Activated CD8-positive, alpha-beta memory T cell treated with anti-CD3 and anti-CD28 coated beads for 24 hours (primary cell): Measurements from ENCODE around the gene UMODL1.

Experiments
- DNase-seq: peaks from one replicate; pipeline ENCODE4 v3.0.0-alpha.2; 2020

Gene UMODL1

DNA sequence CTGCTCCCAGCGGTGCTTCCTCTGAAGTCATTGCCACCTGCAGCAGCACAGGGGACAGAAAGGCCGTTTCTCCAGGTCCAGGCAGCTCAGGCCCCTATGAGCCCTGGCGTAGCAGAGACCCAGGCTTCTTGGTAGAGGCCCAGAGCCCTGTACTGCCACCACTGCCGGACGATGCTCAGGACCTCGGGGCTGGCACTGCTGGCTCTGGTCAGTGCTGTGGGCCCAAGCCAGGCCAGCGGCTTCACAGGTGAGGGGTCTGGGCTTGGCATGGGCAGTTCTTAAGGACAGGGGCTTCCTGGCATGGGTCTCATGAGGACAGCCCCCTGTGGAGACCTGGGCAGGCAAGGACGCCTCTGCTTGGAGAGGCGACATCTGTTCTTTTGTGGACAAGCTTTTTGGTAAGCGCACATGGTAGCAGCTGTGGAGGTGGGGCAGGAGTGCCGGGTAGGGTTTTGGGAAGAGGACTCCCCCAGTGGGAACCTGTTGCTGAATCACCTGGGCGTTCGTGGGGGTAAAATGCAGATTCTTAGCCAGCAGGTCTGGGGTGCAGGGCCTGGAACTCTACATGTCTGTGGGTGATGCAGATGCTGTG lies at the start of gene UMODL1:
Gene UMODL1, plus strand, starts transcription at position 172 of the 592 bp plus-strand sequence. Its CDS starts 0 bp downstream, at position 172.
- no peak for DNase-seq

DNA sequence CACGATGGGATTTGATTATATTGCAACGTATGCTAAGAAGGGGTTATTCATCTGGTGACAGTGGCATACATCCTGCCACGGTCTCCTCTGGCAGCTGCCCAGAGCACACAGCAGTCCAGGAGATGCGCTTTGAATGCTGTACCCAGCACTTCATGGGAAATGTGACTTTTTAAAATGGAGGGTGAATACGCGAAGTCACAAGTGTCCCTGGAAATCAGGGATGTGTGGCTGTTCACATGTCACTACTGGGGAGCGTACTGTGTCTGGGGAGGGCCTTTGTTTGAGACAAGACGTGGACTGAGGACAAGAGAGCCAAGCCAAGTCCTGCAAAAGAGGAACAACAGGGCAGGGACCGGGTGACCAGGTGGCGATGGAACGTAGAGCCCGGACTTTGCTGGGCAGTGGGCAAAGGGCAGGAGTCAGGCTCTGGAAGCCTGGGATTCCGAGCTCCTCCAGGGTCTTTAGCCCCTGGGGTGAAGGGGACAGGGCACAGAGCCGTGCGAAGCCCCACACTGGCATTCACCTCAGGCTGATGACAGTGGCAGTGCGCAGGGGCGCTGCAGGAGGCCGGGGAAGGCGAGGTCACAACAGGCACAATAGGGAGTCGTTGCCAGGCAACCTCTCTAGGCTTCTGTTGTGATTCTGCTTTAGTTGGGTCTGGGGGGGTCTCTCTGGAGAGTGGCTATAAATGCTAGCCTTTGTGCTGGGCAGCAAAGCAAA lies 49.6 kb upstream of the UMODL1 start:
- DNase-seq: no peak

- no peak for DNase-seq
Measured at GRCh38 chr21:42022091-42022430, 49.1 kb upstream of the UMODL1 start.

- DNase-seq: no peak
Measured at GRCh38 chr21:42022906-42023305, 48.2 kb upstream of the UMODL1 start.

DNA sequence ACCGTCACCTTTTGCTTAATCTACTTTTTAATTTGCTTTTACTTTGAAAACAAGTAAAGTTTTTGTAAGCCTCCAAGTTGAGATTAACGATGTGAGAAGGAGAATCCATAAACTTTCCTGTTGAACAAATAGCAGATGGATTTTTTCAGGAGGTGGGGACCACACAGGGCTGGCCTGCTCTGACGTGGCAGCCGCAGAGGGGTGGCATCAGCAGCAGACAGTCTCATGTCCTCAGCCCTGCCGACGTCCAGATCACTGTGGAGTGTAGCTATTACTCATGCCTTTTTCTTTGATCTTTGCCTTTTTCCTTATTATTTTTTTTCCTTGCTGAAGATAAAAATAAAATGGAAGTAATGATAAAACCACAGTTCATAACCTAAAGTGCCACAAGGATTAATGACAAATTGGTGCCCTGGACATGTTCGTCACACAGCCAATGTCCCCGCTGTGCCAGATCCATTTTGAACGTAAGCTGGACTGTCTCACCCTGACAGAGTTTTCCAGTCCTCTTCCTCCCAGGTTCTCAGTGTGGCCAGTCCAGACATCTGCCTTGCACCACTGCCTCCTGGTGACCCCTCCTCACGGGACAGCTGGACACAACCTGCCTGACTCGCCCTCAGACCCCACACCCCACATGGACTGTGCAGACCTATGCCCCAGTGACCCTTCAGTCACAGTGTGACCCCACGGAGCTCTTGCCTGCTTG lies 45.6 kb upstream of the UMODL1 start:
- no peak for DNase-seq

- no peak for DNase-seq
Measured at GRCh38 chr21:42026082-42026435, 45.1 kb upstream of the UMODL1 start.

DNA sequence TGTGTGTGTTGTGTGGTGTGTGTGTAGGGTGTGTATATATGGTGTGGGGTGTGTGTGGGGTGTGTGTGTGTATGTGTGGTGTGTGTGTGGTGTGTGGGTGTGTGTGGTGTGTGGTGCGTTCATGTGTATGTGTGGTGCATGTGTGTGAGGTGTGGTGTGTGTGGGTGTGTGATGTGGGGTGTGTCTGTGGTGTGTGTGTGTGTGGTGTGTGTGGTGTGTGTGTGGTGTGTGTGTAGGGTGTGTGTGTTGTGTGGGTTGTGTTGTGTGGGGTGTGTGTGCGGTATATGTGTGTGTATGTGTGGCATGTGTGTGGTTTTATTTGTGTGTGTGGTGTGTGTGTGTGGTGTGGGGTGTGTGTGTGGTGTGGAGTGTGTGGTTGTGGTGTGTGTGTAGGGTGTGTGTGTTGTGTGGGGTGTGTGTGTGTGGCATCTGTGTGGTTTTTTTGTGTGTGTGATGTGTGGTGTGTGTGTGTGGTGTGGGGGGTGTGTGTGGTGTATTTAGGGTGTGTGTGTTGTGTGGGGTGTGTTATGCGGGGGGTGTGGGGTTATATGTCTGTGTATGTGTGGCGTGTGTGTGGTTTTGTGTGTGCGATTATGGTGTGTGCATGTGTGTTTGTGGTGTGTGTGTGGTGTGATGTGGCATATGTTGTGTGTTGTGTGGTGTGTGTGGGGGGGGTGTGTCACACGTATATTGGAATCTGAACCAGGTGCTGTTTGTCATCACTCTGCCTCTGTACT lies 43.9 kb upstream of the UMODL1 start:
- DNase-seq: no peak

GRCh38 chr21:42027822-42028765 lies 43.0 kb upstream of the UMODL1 start:
- no peak for DNase-seq

- DNase-seq: no peak
Measured at GRCh38 chr21:42028766-42029425, 42.2 kb upstream of the UMODL1 start.

DNA sequence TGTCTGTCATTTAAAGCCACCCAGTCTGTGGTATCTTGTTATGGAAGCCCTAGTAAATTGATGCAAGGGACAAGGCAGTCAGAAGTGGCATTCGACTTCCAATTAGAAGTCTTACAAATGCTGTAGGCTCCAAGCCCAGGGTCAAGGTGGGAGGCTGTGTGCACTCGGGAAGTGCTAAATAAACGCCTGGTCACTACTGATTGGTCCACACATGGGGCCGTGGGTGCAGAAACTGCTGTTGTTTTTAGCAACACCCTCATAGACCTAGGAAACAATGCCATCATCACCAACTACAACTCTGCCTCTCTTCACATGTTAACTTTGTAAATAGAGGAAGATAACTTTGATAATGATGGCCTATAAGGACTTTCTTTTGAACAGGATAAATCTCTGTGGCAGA lies 40.8 kb upstream of the UMODL1 start:
- DNase-seq: no peak

- no peak for DNase-seq
Measured at GRCh38 chr21:42031241-42031640, 39.9 kb upstream of the UMODL1 start.

DNA sequence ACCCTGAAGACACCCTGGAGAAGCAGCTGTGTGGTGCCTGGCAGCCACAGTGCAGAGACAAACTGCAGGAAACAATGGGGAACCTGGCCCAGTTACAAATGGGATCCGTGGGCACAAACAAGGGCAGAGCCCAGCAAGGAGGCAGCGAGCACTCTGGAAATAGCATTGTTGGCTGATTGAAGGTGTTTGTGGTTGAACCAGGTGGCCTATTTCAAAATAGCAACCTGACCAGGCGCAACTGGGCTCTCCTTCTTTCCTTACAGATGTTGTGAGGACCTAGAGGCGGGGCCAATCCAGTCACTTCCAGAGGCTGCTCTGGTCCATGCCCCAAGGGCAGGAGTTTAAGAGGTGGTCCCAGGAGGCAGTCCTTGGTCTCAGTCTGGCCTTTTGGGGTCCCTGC lies 39.3 kb upstream of the UMODL1 start:
- DNase-seq: no peak

GRCh38 chr21:42032266-42032665 lies 38.9 kb upstream of the UMODL1 start:
- no peak for DNase-seq

DNA sequence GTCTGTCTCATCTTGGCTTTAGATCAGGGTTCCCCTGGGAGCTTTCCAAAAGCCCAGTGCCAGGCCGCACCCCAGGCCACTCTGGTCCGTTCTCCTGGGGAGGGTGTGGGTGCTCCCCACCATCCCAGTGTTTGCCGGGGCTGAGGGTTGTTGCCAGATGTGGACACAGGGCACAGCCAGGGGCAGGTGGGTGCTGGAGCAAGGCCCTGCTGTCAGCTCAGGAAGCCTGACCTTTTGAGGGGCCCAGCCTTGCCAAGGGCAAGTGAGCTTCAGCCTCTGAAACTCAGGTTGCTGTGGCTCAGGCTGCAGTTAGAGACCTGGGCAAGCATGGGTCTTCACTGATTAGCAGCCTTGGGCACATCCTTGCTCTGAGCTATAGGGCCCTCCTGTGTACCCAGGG lies 38.1 kb upstream of the UMODL1 start:
- DNase-seq: no peak

DNA sequence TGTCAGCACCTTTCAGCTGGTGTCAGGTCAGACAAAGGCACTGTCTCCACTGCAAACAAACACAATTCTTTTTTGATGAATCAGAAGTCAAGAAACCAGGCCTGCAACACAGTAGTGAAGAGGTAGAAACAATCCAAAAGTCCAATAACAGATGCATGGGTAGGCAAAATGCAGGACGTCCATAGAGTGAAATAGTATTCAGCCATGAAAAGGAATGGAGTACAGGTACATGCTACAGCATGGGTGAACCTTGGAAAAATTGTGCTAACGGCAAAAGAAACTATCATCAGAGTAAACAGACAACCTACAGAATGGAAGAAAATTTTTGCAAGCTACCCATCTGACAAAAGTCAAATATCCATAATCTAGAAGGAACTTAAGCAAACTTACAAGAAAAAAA lies 34.8 kb upstream of the UMODL1 start:
- DNase-seq: no peak

DNA sequence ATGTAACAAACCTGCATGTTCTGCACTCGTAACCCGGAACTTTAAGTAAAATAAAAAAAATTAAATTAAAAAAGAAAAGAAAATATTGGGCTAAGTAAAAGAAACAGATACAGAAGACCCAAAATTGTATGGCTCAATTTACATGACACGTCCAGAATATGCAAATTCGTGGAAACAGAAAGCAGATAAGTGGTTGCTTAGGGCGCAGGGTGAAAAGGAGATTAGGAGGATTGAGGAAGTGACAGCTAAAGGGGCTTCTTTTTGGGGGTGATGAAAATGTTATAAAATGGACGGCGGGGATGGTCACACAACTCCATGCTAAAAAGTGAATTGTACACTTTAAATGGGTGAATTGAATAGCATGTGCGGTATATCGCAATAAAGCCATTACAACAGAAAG lies 33.6 kb upstream of the UMODL1 start:
- no peak for DNase-seq

DNA sequence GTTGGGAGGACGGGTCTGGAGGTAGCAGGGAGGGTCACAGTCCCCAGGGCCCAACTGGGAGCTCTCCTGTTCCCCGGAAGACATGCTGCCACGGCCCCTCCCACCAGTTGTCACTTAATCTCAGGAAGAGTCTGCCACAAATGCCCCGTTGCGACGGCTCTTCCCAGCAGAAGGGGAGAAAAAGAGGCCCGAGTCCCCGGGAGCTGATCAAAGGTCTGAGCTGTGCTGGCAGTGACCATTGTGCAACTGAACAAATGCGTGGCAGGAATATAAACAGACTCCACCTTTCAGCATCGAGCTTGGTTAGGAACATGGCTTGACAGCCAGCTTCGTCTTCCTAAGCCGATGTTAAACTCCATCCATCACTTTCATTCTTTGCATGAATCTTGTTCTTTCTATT lies 33.2 kb upstream of the UMODL1 start:
- no peak for DNase-seq

DNA sequence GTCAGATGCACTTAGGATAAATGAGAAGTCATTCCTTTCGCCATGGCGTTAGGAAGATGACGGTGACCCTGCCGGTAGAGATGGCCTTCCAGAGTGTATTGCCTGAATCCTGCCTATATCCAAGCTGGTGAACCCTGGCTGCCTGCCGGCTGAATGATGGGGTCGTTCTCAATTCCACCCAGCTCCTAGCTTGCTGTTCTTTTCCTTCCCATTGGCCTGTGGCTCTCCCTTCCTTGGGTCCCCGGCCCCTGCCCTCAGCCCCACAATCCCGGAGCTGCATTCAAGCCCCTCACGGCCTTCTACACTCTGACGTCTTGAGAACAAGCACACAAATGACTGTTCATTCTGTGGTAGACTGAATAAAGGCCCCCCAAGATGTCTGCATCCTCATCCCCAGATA lies 32.7 kb upstream of the UMODL1 start:
- no peak for DNase-seq

DNA sequence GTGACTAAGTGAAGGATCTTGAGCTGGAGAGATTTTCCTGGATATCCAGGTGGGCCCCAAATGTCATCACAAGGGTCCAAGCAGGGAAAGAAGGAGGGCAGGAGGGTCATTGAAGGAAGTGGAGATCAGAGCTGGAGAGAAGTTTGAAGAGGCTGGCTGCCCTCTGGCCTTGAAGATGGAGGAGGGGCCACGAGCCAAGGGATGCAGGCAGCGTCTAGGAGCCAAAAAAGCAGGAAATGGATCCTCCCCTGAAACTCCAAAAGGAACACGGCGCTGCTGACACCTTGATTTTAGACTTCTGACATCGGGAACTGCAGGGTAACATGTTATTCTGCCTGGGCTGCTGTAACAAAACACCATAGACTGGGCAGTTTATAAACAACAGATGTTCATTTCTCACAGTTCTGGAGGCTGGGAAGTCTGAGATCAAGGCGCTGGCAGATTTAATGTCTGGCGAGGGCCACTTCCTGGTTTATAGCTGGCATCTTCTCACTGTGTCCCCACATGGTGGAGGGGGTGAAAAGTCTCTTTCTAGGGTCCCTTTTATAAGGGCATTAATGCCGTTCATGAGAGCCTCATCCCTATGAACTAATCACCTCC lies 32.2 kb upstream of the UMODL1 start:
- DNase-seq: no peak

GRCh38 chr21:42039470-42039901 lies 31.6 kb upstream of the UMODL1 start:
- DNase-seq: no peak

DNA sequence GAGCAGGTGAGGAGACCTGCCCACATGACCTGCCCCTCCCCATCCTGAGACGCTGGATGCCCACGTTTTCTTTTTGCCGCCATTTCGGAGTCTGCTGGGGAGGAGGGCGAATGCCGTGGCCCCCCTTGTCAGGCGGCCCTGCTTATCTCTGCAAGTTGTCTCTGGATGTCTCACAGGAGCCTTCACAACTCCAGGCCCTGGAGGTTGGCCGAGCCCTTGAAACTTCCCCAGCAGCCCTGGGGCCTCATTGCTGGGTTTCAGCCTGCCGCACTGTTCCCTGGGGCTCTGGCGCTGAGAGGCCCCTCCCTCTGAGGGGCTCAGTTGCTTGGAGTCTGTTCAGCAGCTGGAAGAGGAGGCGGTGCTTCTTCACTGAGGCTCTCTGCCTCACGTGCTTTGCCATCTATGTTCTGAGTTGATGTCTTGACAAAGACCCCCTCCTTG lies 31.2 kb upstream of the UMODL1 start:
- no peak for DNase-seq
